Gastroesophageal sphincter (tissue), 3 donors: ENCODE data around the gene SLC38A7.

Experiments
- CTCF ChIP-seq, 4 experiments: fragments of 200-600 bp in 2 of 4; fragments of 450-650 bp in 2 of 4; sonication (generic) in 1 of 4; IDR thresholded peaks; one replicate each; pipeline ENCODE4 v1.5.1; 2017 to 2019; ENCODE audit warnings: antibody characterized with exemption in 4 of 4, mild to moderate bottlenecking in 2 of 4, moderate library complexity in 2 of 4
- POLR2A ChIP-seq, 2 donors: fragments of 450-650 bp; IDR thresholded peaks; one replicate each; pipeline ENCODE4 v1.6.1; 2017; ENCODE audit warnings: antibody characterized with exemption in 2 of 2, mild to moderate bottlenecking in 2 of 2, moderate library complexity in 1 of 2

GRCh38 chr16:58639836-58640235 lies 44.7 kb downstream of the SLC38A7 start:
- TF ChIP-seq POLR2A (IDR thresholded peaks at IDR 0.05) (no peak), CTCF (IDR thresholded peaks at IDR 0.05) (no peak)
